AG04450 (cell line): Measurements from ENCODE around the gene ABCB10. TPM values are rescaled to one million over a fixed set of nuclear protein-coding genes. Genes with fewer than 3 reads are reported as not detected.

ENCODE experiments used
- CTCF ChIA-PET: fragments of 300-600, 350-600 bp; formaldehyde crosslinking; extraction: SDS; loops from one replicate; lab custom pipeline; 2022; ENCODE audit warnings: antibody characterized with exemption, inconsistent platforms; lab: Charles Lee
- POLR2A ChIA-PET: fragments of 350-600 bp; formaldehyde crosslinking; extraction: SDS; loops from one replicate; lab custom pipeline; 2021; ENCODE audit warnings: antibody characterized with exemption, inconsistent platforms; lab: Yijun Ruan, JAX
- DNase-seq: peaks from one replicate; pipeline ENCODE4 v3.0.0-alpha.2; 2011; ENCODE audit warnings: low read depth, low spot score
- H3K27ac ChIP-seq: one replicate; pipeline ENCODE4 v1.5.1; 2012; ENCODE audit warnings: low read depth, low read length, control low read depth
- H3K27me3 ChIP-seq: one replicate; pipeline ENCODE4 v1.6.0; 2012; ENCODE audit warnings: low read length; ENCODE audit not compliant: control insufficient read depth, insufficient read depth
- H3K4me3 ChIP-seq: 2 replicates; pipeline ENCODE4 v1.5.1; 2011; ENCODE audit warnings: mild to moderate bottlenecking, low read depth, low read length, control low read depth
- H3K9me3 ChIP-seq: 2 replicates; pipeline ENCODE4 v1.5.1; 2012; ENCODE audit warnings: low read length; ENCODE audit not compliant: control insufficient read depth, insufficient read depth
- CTCF ChIP-seq: IDR thresholded peaks from 2 replicates; pipeline ENCODE4 v1.5.1; 2011; ENCODE audit warnings: low read depth, low read length, control low read depth, inconsistent platforms
- polyA plus RNA-seq: library from polyadenylated mRNA; depleted of rRNA; stranded (reverse); fragments of >200 nt; gene quantifications from 2 replicates; pipeline ENCODE4 v1.2.3, GENCODE V29; 2011

ABCB10 gene
- polyA plus RNA-seq, 1 experiment = 10.3 TPM

GRCh38 chr1:229581485-229581884 lies 23.0 kb upstream of the ABCB10 start:
- ChIA-PET POLR2A (no interaction called here), CTCF (interaction anchor here (1.3 kb wide), 1 partner anchor 22 kb away, joined by 3 read pairs; no protein-coding TSS in a partner anchor)
- DNase-seq = no peak
- no peak overlapping the region for H3K27ac ChIP-seq
- no peak for TF ChIP-seq CTCF
- peaks cover 2% of the 10 kb centered on the region for H3K27me3 ChIP-seq
- H3K4me3 ChIP-seq = no peak overlapping the region
- H3K9me3 ChIP-seq = no peaks in the 10 kb centered on the region

- H3K27me3 ChIP-seq = peaks cover 2% of the 10 kb centered on the region
- no peaks in the 10 kb centered on the region for H3K9me3 ChIP-seq
- no peak for DNase-seq
- POLR2A ChIA-PET = interaction anchor here (0.6 kb wide), 1 partner anchor 63 kb away, joined by 3 read pairs; no protein-coding TSS in a partner anchor
- no peak overlapping the region for H3K4me3 ChIP-seq
- H3K27ac ChIP-seq = no peak overlapping the region
- no peak for TF ChIP-seq CTCF
- CTCF ChIA-PET = interaction anchor here (0.6 to 1.6 kb wide), 3 partner anchors 17 to 82 kb away, joined by 3 to 7 read pairs (median 4); partner anchors contain the start of gene ABCB10
Measured at GRCh38 chr1:229579059-229579673, 20.7 kb upstream of the ABCB10 start.

- ChIA-PET POLR2A (interaction anchor here (0.6 kb wide), 1 partner anchor 63 kb away, joined by 3 read pairs; no protein-coding TSS in a partner anchor), CTCF (interaction anchor here (1.3 to 1.6 kb wide), 2 partner anchors 18 to 20 kb away, joined by 4 to 7 read pairs; partner anchors contain the start of gene ABCB10)
- H3K27ac ChIP-seq = no peak overlapping the region
- H3K27me3 ChIP-seq = peaks cover 2% of the 10 kb centered on the region
- H3K4me3 ChIP-seq = no peak overlapping the region
- H3K9me3 ChIP-seq = no peaks in the 10 kb centered on the region
- no peak for TF ChIP-seq CTCF
- no peak for DNase-seq
Measured at GRCh38 chr1:229578168-229579058, 19.9 kb upstream of the ABCB10 start.

GRCh38 chr1:229574679-229575442 lies 16.4 kb upstream of the ABCB10 start:
- ChIA-PET POLR2A (no interaction called here), CTCF (no interaction called here)
- peaks cover 2% of the 10 kb centered on the region for H3K27me3 ChIP-seq
- DNase-seq = no peak
- H3K27ac ChIP-seq = no peak overlapping the region
- no peaks in the 10 kb centered on the region for H3K9me3 ChIP-seq
- H3K4me3 ChIP-seq = no peak overlapping the region
- no peak for TF ChIP-seq CTCF
